ENCODE measurements around the gene KCNG2. TPM values are rescaled to one million over a fixed set of nuclear protein-coding genes. Genes with fewer than 3 reads are reported as not detected.
"Not testable (repeated sequence)": the region's sequence is repeated elsewhere in the genome, so short reads cannot be mapped to it uniquely, and the experiment has no call there.

The KCNG2 gene
- total and polyA plus RNA-seq, 2 of the 4 experiments (the other 2 are of a cell fraction), result not detected

GRCh38 chr18:79751918-79752578 is 45.7 kb upstream of the KCNG2 start:
- H4K91ac ChIP-seq (ENCODE audit: insufficient read depth, low read depth, low read length); H3K9me1 ChIP-seq (ENCODE audit: insufficient read depth, low read length); H3K27me3 ChIP-seq (ENCODE audit: control insufficient read depth, insufficient read depth, low read length); H3K18ac ChIP-seq (ENCODE audit: low read depth, low read length); H3K56ac ChIP-seq (ENCODE audit: extremely low read depth, insufficient read depth, low read length); intact Hi-C loops (cut with micrococcal nuclease); H2BK120ac ChIP-seq (ENCODE audit: low read depth, low read length); H3K4ac ChIP-seq (ENCODE audit: low read depth, low read length); ATAC-seq (ENCODE audit: low read depth); H2BK20ac ChIP-seq (ENCODE audit: low read depth, low read length); DNase-seq; H4K5ac ChIP-seq (ENCODE audit: low read depth, low read length); BruUV-seq (replicated peaks); H3K4me3 ChIP-seq (ENCODE audit: insufficient read depth, low read depth, low read length); H2AFZ ChIP-seq (replicated peaks; ENCODE audit: low read length, poor library complexity); H3K27ac ChIP-seq (ENCODE audit: insufficient read depth, low read length); CTCF ChIA-PET; H3K14ac ChIP-seq (replicated peaks; ENCODE audit: low read depth, low read length); H3K9me3 ChIP-seq (ENCODE audit: control insufficient read depth, insufficient read depth, low read length); H3K4me1 ChIP-seq (ENCODE audit: control insufficient read depth, insufficient read depth, low read length); H2BK15ac ChIP-seq (ENCODE audit: low read depth, low read length); in situ Hi-C loops (cut with MboI; ENCODE audit: low sequenced_read_pairs); H2AK9ac ChIP-seq (replicated peaks; ENCODE audit: low read depth, low read length, poor library complexity); H2BK5ac ChIP-seq (ENCODE audit: low read depth, low read length, poor library complexity, severe bottlenecking); H4K20me1 ChIP-seq (ENCODE audit: insufficient read depth, low read length); H3K9ac ChIP-seq (ENCODE audit: low read depth, low read length); H4K8ac ChIP-seq (ENCODE audit: low read depth in 2 of 2, low read length in 2 of 2); H3K4me2 ChIP-seq (ENCODE audit: low read depth, low read length); POLR2A ChIA-PET (ENCODE audit: unreplicated experiment); dilution Hi-C loops (cut with HindIII; ENCODE audit: low sequenced_read_pairs, unreplicated experiment); H3K23ac ChIP-seq (ENCODE audit: low read depth, low read length); H2AK5ac ChIP-seq (ENCODE audit: low read depth, low read length): not testable (repeated sequence)
- H3K79me1 ChIP-seq (ENCODE audit: low read depth in 1 of 2, low read length in 2 of 2), result peaks cover 6 to 11% of the 10 kb centered on the region in 2 experiments; a peak in 1 of 4 replicates
- WGBS, 2 experiments (ENCODE audit: extremely low coverage in 2 of 2, insufficient read length in 1 of 2), result 93% methylated on average over 3 of the region's 20 CpGs; no CpG with 5 or more reads in 1 of the 2 experiments
- peaks cover 35% of the 10 kb centered on the region for H3K36me3 ChIP-seq (ENCODE audit: control insufficient read depth, insufficient read depth, low read length)

GRCh38 chr18:79752946-79753345 is 44.8 kb upstream of the KCNG2 start:
- H3K56ac ChIP-seq (ENCODE audit: extremely low read depth, insufficient read depth, low read length); H2BK20ac ChIP-seq (ENCODE audit: low read depth, low read length); H2AFZ ChIP-seq (replicated peaks; ENCODE audit: low read length, poor library complexity); H3K9ac ChIP-seq (ENCODE audit: low read depth, low read length); H3K9me3 ChIP-seq (ENCODE audit: control insufficient read depth, insufficient read depth, low read length); POLR2A ChIA-PET (ENCODE audit: unreplicated experiment); in situ Hi-C loops (cut with MboI; ENCODE audit: low sequenced_read_pairs); H3K4me1 ChIP-seq (ENCODE audit: control insufficient read depth, insufficient read depth, low read length); dilution Hi-C loops (cut with HindIII; ENCODE audit: low sequenced_read_pairs, unreplicated experiment); H3K27me3 ChIP-seq (ENCODE audit: control insufficient read depth, insufficient read depth, low read length); H3K79me1 ChIP-seq (ENCODE audit: low read depth in 1 of 2, low read length in 2 of 2); H4K8ac ChIP-seq (ENCODE audit: low read depth in 2 of 2, low read length in 2 of 2); H3K23ac ChIP-seq (ENCODE audit: low read depth, low read length); H2AK9ac ChIP-seq (replicated peaks; ENCODE audit: low read depth, low read length, poor library complexity); H3K4me3 ChIP-seq (ENCODE audit: insufficient read depth, low read depth, low read length); H3K9me1 ChIP-seq (ENCODE audit: insufficient read depth, low read length); H4K91ac ChIP-seq (ENCODE audit: insufficient read depth, low read depth, low read length); H3K14ac ChIP-seq (replicated peaks; ENCODE audit: low read depth, low read length); H2BK15ac ChIP-seq (ENCODE audit: low read depth, low read length); H3K4ac ChIP-seq (ENCODE audit: low read depth, low read length); BruUV-seq (replicated peaks); H2BK5ac ChIP-seq (ENCODE audit: low read depth, low read length, poor library complexity, severe bottlenecking); intact Hi-C loops (cut with micrococcal nuclease); H3K27ac ChIP-seq (ENCODE audit: insufficient read depth, low read length); H3K18ac ChIP-seq (ENCODE audit: low read depth, low read length); H3K4me2 ChIP-seq (ENCODE audit: low read depth, low read length); H2BK120ac ChIP-seq (ENCODE audit: low read depth, low read length); ATAC-seq (ENCODE audit: low read depth); CTCF ChIA-PET; H4K5ac ChIP-seq (ENCODE audit: low read depth, low read length); H2AK5ac ChIP-seq (ENCODE audit: low read depth, low read length); H4K20me1 ChIP-seq (ENCODE audit: insufficient read depth, low read length); DNase-seq: not testable (repeated sequence)
- WGBS, 2 experiments (ENCODE audit: extremely low coverage in 2 of 2, insufficient read length in 1 of 2), result no CpG with 5 or more reads among the region's 8 CpGs
- peaks cover 32% of the 10 kb centered on the region for H3K36me3 ChIP-seq (ENCODE audit: control insufficient read depth, insufficient read depth, low read length)

Measured in IMR-90 (cell line).